HepG2 (cell line): Measurements from ENCODE around the gene ANKS4B. TPM values are rescaled to one million over a fixed set of nuclear protein-coding genes. Genes with fewer than 3 reads are reported as not detected.
A peak's percentile ranks its signal among the peaks of the same experiment; 100 is the strongest.

ENCODE experiments used
- ATAC-seq: fragments of 200-7000 bp; cut with Tn5 transposase; 3 replicates; pipeline ENCODE4 v1.9.1; 2020; ENCODE audit warnings: mild to moderate bottlenecking, moderate library complexity
- BruUV-seq: library from RNA; stranded (reverse); fragments of 400-500 nt; replicated peaks from 2 replicates; lab custom pipeline; 2021; lab: Mats Ljungman, UMichigan
- CTCF ChIA-PET: fragments of 300-600 bp; formaldehyde crosslinking; extraction: SDS; loops from one replicate; lab custom pipeline; 2021; ENCODE audit warnings: low total read pairs, inconsistent platforms, low intra/inter-chr PET ratio; lab: Yijun Ruan, JAX
- POLR2A ChIA-PET: fragments of 350-600 bp; sonication (Branson Sonifier 250); formaldehyde crosslinking; loops from one replicate; lab custom pipeline; 2020; ENCODE audit warnings: antibody characterized with exemption, inconsistent platforms; lab: Yijun Ruan, JAX
- DNase-seq: peaks from one replicate; pipeline ENCODE4 v3.0.0-alpha.2; 2015; ENCODE audit warnings: low spot score
- FAIRE-seq: peaks from 3 replicates; lab custom pipeline; 2011; peaks lifted over from hg19 to GRCh38; lab: Jason Lieb, UNC
- H2AFZ ChIP-seq: one replicate; pipeline ENCODE4 v1.6.1; 2011; ENCODE audit warnings: low read length, inconsistent platforms
- H3K27ac ChIP-seq: fragments of 300-600 bp; 3 replicates; pipeline ENCODE4 v1.8.0; 2011; ENCODE audit warnings: mixed run types, mild to moderate bottlenecking, mixed read lengths, low read length, inconsistent platforms; ENCODE audit not compliant: insufficient read depth; ENCODE audit errors: extremely low read length
- H3K27me3 ChIP-seq, 2 experiments: fragments of 200-600 bp in 1 of 2; 2 replicates in 1 of 2; 3 replicates in 1 of 2; pipeline versions ENCODE4 v1.6.0 to v1.8.0; 2011; ENCODE audit warnings: low read length in 2 of 2, mild to moderate bottlenecking in 2 of 2, moderate library complexity in 2 of 2, inconsistent platforms in 1 of 2; ENCODE audit not compliant: insufficient read depth in 2 of 2, control insufficient read depth in 1 of 2
- H3K36me3 ChIP-seq, 2 experiments: fragments of 200-600 bp in 1 of 2; replicated peaks in 1 of 2; 2 replicates in 1 of 2; 3 replicates in 1 of 2; pipeline versions ENCODE4 v1.5.1 to v1.8.0; 2011; ENCODE audit warnings: low read length in 2 of 2, inconsistent platforms in 1 of 2; ENCODE audit not compliant: insufficient read depth in 2 of 2, control insufficient read depth in 1 of 2
- H3K4me1 ChIP-seq: 2 replicates; pipeline ENCODE4 v1.5.1; 2012; ENCODE audit warnings: low read length, inconsistent platforms; ENCODE audit not compliant: insufficient read depth
- H3K4me2 ChIP-seq: 2 replicates; pipeline ENCODE4 v1.6.0; 2011; ENCODE audit warnings: low read depth, low read length, inconsistent platforms
- H3K4me3 ChIP-seq, 3 experiments: fragments of 200-600 bp in 1 of 3; sonication (generic), shearing (Covaris generic) in 1 of 3; replicated peaks in 1 of 3; 2 replicates each; pipeline ENCODE4 v1.5.1; 2011 to 2016; ENCODE audit warnings: low read length in 3 of 3, inconsistent platforms in 2 of 3, low read depth in 2 of 3, mild to moderate bottlenecking in 2 of 3, control low read depth in 1 of 3, mixed read lengths in 1 of 3; ENCODE audit not compliant: insufficient read depth in 1 of 3
- H3K79me2 ChIP-seq: one replicate; pipeline ENCODE4 v1.6.1; 2011; ENCODE audit warnings: low read length, inconsistent platforms; ENCODE audit not compliant: insufficient read depth
- H3K9ac ChIP-seq: 2 replicates; pipeline ENCODE4 v1.6.0; 2011; ENCODE audit warnings: mild to moderate bottlenecking, low read depth, low read length, inconsistent platforms; ENCODE audit not compliant: insufficient read depth
- H3K9me3 ChIP-seq: 2 replicates; pipeline ENCODE4 v1.5.1; 2012; ENCODE audit warnings: mild to moderate bottlenecking, low read length
- H4K20me1 ChIP-seq: 2 replicates; pipeline ENCODE4 v1.6.0; 2011; ENCODE audit warnings: inconsistent platforms, mild to moderate bottlenecking, low read length, moderate library complexity; ENCODE audit not compliant: insufficient read depth
- AGO1 ChIP-seq: fragments of 200-400 bp; formaldehyde crosslinking; IDR thresholded peaks from 2 replicates; pipeline ENCODE4 v1.6.1; 2017; ENCODE audit warnings: mild to moderate bottlenecking, low read depth, low read length, moderate library complexity; ENCODE audit not compliant: poor library complexity, severe bottlenecking
- ATF4 ChIP-seq, 2 experiments: fragments of 450-650 bp in 1 of 2; sonication (generic) in 1 of 2; formaldehyde crosslinking; IDR thresholded peaks; 2 replicates each; pipeline versions ENCODE4 v1.5.0 to v1.8.0; 2020 to 2022; ENCODE audit warnings: mild to moderate bottlenecking in 1 of 2, missing genetic modification reagents in 1 of 2
- NFRKB ChIP-seq: fragments of 450-650 bp; IDR thresholded peaks from 2 replicates; pipeline ENCODE4 v1.6.1; 2017
- ZMYM3 ChIP-seq: sonication (generic); formaldehyde crosslinking; IDR thresholded peaks from 2 replicates; pipeline ENCODE4 v1.5.1; 2020; ENCODE audit warnings: mild to moderate bottlenecking, missing genetic modification reagents
- ZNF143 ChIP-seq: sonication (generic); formaldehyde crosslinking; IDR thresholded peaks from 2 replicates; pipeline ENCODE4 v1.4.0; 2020; ENCODE audit warnings: missing genetic modification reagents
- ZNF841 ChIP-seq: sonication (generic); formaldehyde crosslinking; IDR thresholded peaks from 2 replicates; pipeline ENCODE4 v1.8.1; 2023; ENCODE audit warnings: missing genetic modification reagents, borderline replicate concordance
- WGBS: methylation state at CpG from one replicate; pipeline ENCODE4 v1.1.6; 2017; ENCODE audit warnings: low lambda C conversion rate; 5-methylcytosine and 5-hydroxymethylcytosine counted together
- in situ Hi-C: cut with HindIII; loops from 2 replicates; pipeline ENCODE4 v1.10.0; 2017; ENCODE audit warnings: low pct_unique_long_range_greater_than_20kb; ENCODE audit not compliant: extremely low pct_ligation_motif_present
- intact Hi-C: fragments of 100-400 bp; cut with micrococcal nuclease; formaldehyde crosslinking; loops from one replicate; pipeline ENCODE4 v1.10.0; 2022; ENCODE audit not compliant: unreplicated experiment
- polyA plus RNA-seq, 8 experiments: library from polyadenylated mRNA; depleted of rRNA in 3 of 8; stranded (reverse) in 7 of 8; unstranded in 1 of 8; fragments of >200 nt; fragmentation: Illumina TruSeq in 4 of 8; extraction: Trizol in 4 of 8; gene quantifications; 2 replicates each; pipeline versions ENCODE4 v1.2.1 to v1.2.3, GENCODE V29; 2011 to 2016; ENCODE audit warnings: low read depth in 4 of 8, missing spikeins in 1 of 8, mixed read lengths in 1 of 8; ENCODE audit not compliant: insufficient read depth in 1 of 8
- total RNA-seq, 5 experiments: library from RNA; depleted of rRNA; stranded (reverse); fragments of >200 nt; fragmentation: Illumina TruSeq; extraction: Trizol; gene quantifications; 2 replicates each; pipeline ENCODE4 v1.2.3, GENCODE V29; 2016; ENCODE audit warnings: low read depth in 1 of 5
- TF ChIP-seq, protein P1 (sequence below): sonication (generic); formaldehyde crosslinking; IDR thresholded peaks from 2 replicates; pipeline ENCODE4 v1.9.0; 2022; ENCODE audit warnings: low read depth, missing genetic modification reagents
- TF ChIP-seq, protein P2 (sequence below): sonication (generic); formaldehyde crosslinking; IDR thresholded peaks from 2 replicates; pipeline ENCODE4 v1.4.0; 2020; ENCODE audit warnings: low read depth, mild to moderate bottlenecking, missing genetic modification reagents

ANKS4B gene
- total and polyA plus RNA-seq, 2 of the 13 experiments (the other 11 are each of a cell fraction or from before 2014, with no cell fraction given) = 6.5 to 30.0 TPM

DNA sequence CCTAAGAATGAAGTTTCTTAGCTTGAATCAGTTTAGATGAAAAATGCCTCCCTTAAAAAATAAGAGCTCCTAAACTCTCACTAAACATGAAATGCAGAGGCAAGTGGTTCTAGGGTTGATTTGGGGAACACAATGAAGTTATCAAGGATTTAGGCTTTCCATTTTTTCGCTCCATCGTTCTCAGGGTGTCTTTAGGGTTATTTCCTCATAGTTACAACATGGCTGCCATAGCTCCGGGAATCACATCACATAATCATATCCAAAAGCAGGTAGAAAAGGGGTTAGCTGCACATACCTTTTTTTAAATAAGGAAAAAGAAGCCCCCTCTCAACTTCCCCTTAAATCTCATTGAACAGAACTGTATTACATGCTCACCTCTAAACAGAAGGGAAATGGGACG lies 43.5 kb upstream of the ANKS4B start:
- no peak for ATAC-seq
- ChIA-PET CTCF (interaction anchor here (2.6 to 3.9 kb wide), 2 partner anchors 88 to 111 kb away, joined by 34 to 58 read pairs; partner anchors contain the start of gene CRYM), POLR2A (interaction anchor here (5.4 kb wide), 1 partner anchor 112 kb away, joined by 52 read pairs; no protein-coding TSS in a partner anchor)
- no peaks in the 10 kb centered on the region for H3K36me3 ChIP-seq
- DNase-seq = no peak
- peaks cover 0 to 17% of the 10 kb centered on the region in 2 experiments; a peak in 2 of 5 replicates for H3K27me3 ChIP-seq
- in situ Hi-C loops (no loop called here), intact Hi-C loops (no loop called here)
- BruUV-seq = no TSS peak
- FAIRE-seq = no peak
- no peak overlapping the region for H3K27ac ChIP-seq
- no peaks in the 10 kb centered on the region for H3K79me2 ChIP-seq
- H3K4me3 ChIP-seq = no peak overlapping the region
- H2AFZ ChIP-seq = no peak overlapping the region
- H3K9ac ChIP-seq = no peak overlapping the region
- no peaks in the 10 kb centered on the region for H3K9me3 ChIP-seq
- peaks cover 36% of the 10 kb centered on the region for H3K4me1 ChIP-seq
- H4K20me1 ChIP-seq = no peaks in the 10 kb centered on the region
- TF ChIP-seq AGO1 = no peak
- TF ChIP-seq, protein P1, sequence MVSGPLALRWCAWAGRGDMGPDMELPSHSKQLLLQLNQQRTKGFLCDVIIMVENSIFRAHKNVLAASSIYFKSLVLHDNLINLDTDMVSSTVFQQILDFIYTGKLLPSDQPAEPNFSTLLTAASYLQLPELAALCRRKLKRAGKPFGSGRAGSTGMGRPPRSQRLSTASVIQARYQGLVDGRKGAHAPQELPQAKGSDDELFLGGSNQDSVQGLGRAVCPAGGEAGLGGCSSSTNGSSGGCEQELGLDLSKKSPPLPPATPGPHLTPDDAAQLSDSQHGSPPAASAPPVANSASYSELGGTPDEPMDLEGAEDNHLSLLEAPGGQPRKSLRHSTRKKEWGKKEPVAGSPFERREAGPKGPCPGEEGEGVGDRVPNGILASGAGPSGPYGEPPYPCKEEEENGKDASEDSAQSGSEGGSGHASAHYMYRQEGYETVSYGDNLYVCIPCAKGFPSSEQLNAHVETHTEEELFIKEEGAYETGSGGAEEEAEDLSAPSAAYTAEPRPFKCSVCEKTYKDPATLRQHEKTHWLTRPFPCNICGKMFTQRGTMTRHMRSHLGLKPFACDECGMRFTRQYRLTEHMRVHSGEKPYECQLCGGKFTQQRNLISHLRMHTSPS (CRISPR knock-in tag) = no peak
- 0 out of 2 replicates have a peak, but pooled peaks have one; percentile 35 for TF ChIP-seq ZMYM3
- TF ChIP-seq, protein P2, sequence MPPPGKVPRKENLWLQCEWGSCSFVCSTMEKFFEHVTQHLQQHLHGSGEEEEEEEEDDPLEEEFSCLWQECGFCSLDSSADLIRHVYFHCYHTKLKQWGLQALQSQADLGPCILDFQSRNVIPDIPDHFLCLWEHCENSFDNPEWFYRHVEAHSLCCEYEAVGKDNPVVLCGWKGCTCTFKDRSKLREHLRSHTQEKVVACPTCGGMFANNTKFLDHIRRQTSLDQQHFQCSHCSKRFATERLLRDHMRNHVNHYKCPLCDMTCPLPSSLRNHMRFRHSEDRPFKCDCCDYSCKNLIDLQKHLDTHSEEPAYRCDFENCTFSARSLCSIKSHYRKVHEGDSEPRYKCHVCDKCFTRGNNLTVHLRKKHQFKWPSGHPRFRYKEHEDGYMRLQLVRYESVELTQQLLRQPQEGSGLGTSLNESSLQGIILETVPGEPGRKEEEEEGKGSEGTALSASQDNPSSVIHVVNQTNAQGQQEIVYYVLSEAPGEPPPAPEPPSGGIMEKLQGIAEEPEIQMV (CRISPR knock-in tag) = no peak
- no peak for TF ChIP-seq NFRKB
- TF ChIP-seq ZNF841 (CRISPR knock-in tag) = no peak
- TF ChIP-seq ZNF143 (CRISPR knock-in tag) = no peak
- no peak for TF ChIP-seq ATF4 (CRISPR knock-in tag; IDR thresholded peaks at IDR 0.05)
- H3K4me2 ChIP-seq = no peak overlapping the region
- WGBS = 45% methylated on average over 4 of the region's 4 CpGs
